Panc1 (cell line): Measurements from ENCODE around the gene BTRC. TPM values are rescaled to one million over a fixed set of nuclear protein-coding genes. Genes with fewer than 3 reads are reported as not detected.
"Not testable (repeated sequence)": the region's sequence is repeated elsewhere in the genome, so short reads cannot be mapped to it uniquely, and the experiment has no call there.

ENCODE experiments used
- ATAC-seq: fragments of 200-7000 bp; cut with Tn5 transposase; 2 replicates; pipeline ENCODE4 v1.9.1; 2020; ENCODE audit warnings: mild to moderate bottlenecking, moderate library complexity
- BruUV-seq: library from RNA; stranded (reverse); fragments of 400-500 nt; replicated peaks from 2 replicates; lab custom pipeline; 2021; lab: Mats Ljungman, UMichigan
- CTCF ChIA-PET: fragments of 300-600 bp; sonication (Branson Sonifier 250); formaldehyde crosslinking; loops from one replicate; lab custom pipeline; 2022; ENCODE audit warnings: antibody characterized with exemption; lab: Charles Lee
- POLR2A ChIA-PET: fragments of 300-600 bp; sonication (Branson Sonifier 250); formaldehyde crosslinking; loops from one replicate; lab custom pipeline; 2022; ENCODE audit warnings: antibody characterized with exemption; lab: Charles Lee
- DNase-seq: peaks from one replicate; pipeline ENCODE4 v3.0.0-alpha.2; 2010; ENCODE audit warnings: low read depth, low spot score
- H3K27ac ChIP-seq: 2 replicates; pipeline ENCODE4 v1.5.1; 2011; ENCODE audit warnings: mild to moderate bottlenecking, low read length, inconsistent platforms
- H3K27me3 ChIP-seq: fragments of 200-500 bp; sonication (Bioruptor generic); 2 replicates; pipeline ENCODE4 v1.6.0; 2014; ENCODE audit warnings: low read length, inconsistent platforms; ENCODE audit not compliant: control insufficient read depth, insufficient read depth
- H3K36me3 ChIP-seq: fragments of 200-500 bp; sonication (Bioruptor generic); 2 replicates; pipeline ENCODE4 v1.5.1; 2014; ENCODE audit warnings: inconsistent platforms, mild to moderate bottlenecking, low read length, moderate library complexity; ENCODE audit not compliant: control insufficient read depth, insufficient read depth
- H3K4me1 ChIP-seq: 2 replicates; pipeline ENCODE4 v1.5.1; 2011; ENCODE audit warnings: inconsistent platforms, mild to moderate bottlenecking, low read length, moderate library complexity; ENCODE audit not compliant: control insufficient read depth, insufficient read depth
- H3K4me3 ChIP-seq, 2 experiments: 2 replicates each; pipeline ENCODE4 v1.5.1; 2011 to 2012; ENCODE audit warnings: low read depth in 2 of 2, low read length in 2 of 2, mild to moderate bottlenecking in 2 of 2, inconsistent platforms in 1 of 2, moderate library complexity in 1 of 2
- H3K9me3 ChIP-seq: fragments of 200-500 bp; sonication (Bioruptor generic); 2 replicates; pipeline ENCODE4 v1.5.1; 2014; ENCODE audit warnings: low read depth, mild to moderate bottlenecking, inconsistent platforms, low read length, moderate library complexity; ENCODE audit not compliant: control insufficient read depth, insufficient read depth
- POLR2AphosphoS5 ChIP-seq: IDR thresholded peaks from 2 replicates; pipeline ENCODE4 v1.6.1; 2012; ENCODE audit warnings: mild to moderate bottlenecking, low read depth, low read length, moderate library complexity
- SIN3A ChIP-seq: IDR thresholded peaks from 2 replicates; pipeline ENCODE4 v1.6.1; 2012; ENCODE audit warnings: low read depth, mild to moderate bottlenecking, low read length, moderate library complexity, borderline replicate concordance; ENCODE audit not compliant: insufficient read depth
- TCF7L2 ChIP-seq: IDR thresholded peaks from 2 replicates; pipeline ENCODE4 v1.6.1; 2011; ENCODE audit warnings: mild to moderate bottlenecking, low read depth, low read length, inconsistent platforms
- in situ Hi-C: cut with HindIII; loops from 2 replicates; pipeline ENCODE4 v1.10.0; 2016; ENCODE audit warnings: low sequenced_read_pairs, low pct_unique_long_range_greater_than_20kb
- intact Hi-C: fragments of 100-400 bp; cut with micrococcal nuclease; formaldehyde crosslinking; loops from one replicate; pipeline ENCODE4 v1.10.0; 2022; ENCODE audit not compliant: unreplicated experiment
- total RNA-seq: library from RNA; stranded (reverse); gene quantifications from one replicate; pipeline ENCODE4 v1.2.1, GENCODE V29; 2021; ENCODE audit not compliant: unreplicated experiment
- TF ChIP-seq, protein P1 (sequence below), 2 experiments: IDR thresholded peaks; 2 replicates each; pipeline ENCODE4 v1.6.1; 2011 to 2012; ENCODE audit warnings: low read depth in 2 of 2, control low read depth in 1 of 2, low read length in 1 of 2, mild to moderate bottlenecking in 1 of 2, moderate library complexity in 1 of 2; ENCODE audit not compliant: insufficient read depth in 1 of 2
- TF ChIP-seq, protein P2 (sequence below): fragments of 450-650 bp; IDR thresholded peaks from 2 replicates; pipeline ENCODE4 v1.5.1; 2017; ENCODE audit warnings: mild to moderate bottlenecking

Gene BTRC
- total RNA-seq, 1 experiment from 2014 or later, result 22.1 TPM

DNA sequence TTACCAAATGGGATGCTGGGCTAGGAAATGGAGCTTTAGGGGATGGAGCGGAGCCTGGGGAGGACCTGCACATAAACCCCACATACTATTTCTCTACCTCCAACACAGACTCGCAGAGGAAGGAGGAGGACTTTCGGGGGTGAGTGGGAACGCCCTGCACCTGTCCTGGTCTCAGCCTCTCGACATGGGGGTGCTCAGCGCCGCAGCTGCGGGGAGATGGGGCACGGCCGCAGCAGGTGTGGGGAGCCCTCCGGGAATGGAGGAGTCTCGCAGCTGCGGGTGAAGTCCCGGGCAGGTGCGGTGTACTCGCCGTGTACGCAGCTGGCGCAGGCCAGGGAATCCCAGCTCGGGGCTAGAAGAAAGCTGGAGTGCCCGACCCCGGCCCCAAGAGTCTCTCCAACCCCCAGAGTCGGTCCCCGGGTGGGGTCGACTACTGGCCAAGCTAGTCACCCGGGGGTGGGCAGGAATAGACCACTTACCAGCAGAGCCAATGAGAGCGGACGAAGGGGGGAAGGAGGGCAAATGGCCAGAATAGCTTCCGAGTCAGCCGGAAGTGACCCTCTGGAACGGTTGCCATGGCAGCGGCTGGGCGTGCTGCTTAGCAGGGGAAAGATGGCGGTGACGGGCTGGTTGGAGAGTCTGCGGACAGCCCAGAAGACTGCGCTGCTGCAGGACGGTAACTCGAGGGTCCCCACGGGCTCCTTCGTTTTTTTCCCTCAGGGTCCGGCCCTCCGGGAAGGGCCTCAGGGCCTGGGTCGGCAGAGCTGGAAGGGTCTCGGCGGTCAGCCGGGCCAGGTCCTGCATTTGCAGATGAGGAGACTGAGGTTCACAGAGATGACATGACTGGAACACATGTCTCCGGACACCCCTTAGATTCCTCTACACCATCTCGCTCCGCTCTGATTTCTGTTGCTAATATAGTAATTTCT, 234.0 kb downstream of the BTRC start, which contains the start of the genes DPCD and POLL:
Gene DPCD, plus strand, starts transcription at position 597 of the 929 bp plus-strand sequence. Its CDS starts 16 bp downstream, at position 613.
Gene POLL, minus strand, starts transcription at position 533 of the 929 bp plus-strand sequence. CDS start 897 bp downstream, outside the sequence.
- POLR2A ChIA-PET, result interaction anchor here (0.7 to 1.1 kb wide), 2 partner anchors 11 to 512 kb away, joined by 3 read pairs; no protein-coding TSS in a partner anchor
- intact Hi-C loops, result no loop called here
- Histone ChIP-seq H3K4me3 (peak within 1 kb of the TSS; percentile 86 to 100), H3K27ac (peak within 1 kb of the TSS; percentile 90), H3K9me3 (no peaks in the 10 kb centered on the region), H3K27me3 (no peaks in the 10 kb centered on the region), H3K36me3 (peaks cover 13% of the 10 kb centered on the region), H3K4me1 (peaks cover 13% of the 10 kb centered on the region)
- CTCF ChIA-PET, result no interaction called here
- no peak for TF ChIP-seq TCF7L2
- TF ChIP-seq, protein P1, sequence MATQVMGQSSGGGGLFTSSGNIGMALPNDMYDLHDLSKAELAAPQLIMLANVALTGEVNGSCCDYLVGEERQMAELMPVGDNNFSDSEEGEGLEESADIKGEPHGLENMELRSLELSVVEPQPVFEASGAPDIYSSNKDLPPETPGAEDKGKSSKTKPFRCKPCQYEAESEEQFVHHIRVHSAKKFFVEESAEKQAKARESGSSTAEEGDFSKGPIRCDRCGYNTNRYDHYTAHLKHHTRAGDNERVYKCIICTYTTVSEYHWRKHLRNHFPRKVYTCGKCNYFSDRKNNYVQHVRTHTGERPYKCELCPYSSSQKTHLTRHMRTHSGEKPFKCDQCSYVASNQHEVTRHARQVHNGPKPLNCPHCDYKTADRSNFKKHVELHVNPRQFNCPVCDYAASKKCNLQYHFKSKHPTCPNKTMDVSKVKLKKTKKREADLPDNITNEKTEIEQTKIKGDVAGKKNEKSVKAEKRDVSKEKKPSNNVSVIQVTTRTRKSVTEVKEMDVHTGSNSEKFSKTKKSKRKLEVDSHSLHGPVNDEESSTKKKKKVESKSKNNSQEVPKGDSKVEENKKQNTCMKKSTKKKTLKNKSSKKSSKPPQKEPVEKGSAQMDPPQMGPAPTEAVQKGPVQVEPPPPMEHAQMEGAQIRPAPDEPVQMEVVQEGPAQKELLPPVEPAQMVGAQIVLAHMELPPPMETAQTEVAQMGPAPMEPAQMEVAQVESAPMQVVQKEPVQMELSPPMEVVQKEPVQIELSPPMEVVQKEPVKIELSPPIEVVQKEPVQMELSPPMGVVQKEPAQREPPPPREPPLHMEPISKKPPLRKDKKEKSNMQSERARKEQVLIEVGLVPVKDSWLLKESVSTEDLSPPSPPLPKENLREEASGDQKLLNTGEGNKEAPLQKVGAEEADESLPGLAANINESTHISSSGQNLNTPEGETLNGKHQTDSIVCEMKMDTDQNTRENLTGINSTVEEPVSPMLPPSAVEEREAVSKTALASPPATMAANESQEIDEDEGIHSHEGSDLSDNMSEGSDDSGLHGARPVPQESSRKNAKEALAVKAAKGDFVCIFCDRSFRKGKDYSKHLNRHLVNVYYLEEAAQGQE (IDR thresholded peaks at IDR 0.05; ENCODE audit: insufficient read depth in 1 of 2, low read depth in 2 of 2, low read length in 1 of 2), result no peak
- TF ChIP-seq POLR2AphosphoS5, result peak; percentile 87
- TF ChIP-seq, protein P2, sequence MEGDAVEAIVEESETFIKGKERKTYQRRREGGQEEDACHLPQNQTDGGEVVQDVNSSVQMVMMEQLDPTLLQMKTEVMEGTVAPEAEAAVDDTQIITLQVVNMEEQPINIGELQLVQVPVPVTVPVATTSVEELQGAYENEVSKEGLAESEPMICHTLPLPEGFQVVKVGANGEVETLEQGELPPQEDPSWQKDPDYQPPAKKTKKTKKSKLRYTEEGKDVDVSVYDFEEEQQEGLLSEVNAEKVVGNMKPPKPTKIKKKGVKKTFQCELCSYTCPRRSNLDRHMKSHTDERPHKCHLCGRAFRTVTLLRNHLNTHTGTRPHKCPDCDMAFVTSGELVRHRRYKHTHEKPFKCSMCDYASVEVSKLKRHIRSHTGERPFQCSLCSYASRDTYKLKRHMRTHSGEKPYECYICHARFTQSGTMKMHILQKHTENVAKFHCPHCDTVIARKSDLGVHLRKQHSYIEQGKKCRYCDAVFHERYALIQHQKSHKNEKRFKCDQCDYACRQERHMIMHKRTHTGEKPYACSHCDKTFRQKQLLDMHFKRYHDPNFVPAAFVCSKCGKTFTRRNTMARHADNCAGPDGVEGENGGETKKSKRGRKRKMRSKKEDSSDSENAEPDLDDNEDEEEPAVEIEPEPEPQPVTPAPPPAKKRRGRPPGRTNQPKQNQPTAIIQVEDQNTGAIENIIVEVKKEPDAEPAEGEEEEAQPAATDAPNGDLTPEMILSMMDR, result no peak
- TF ChIP-seq SIN3A, result peak; percentile 98; the same call in 1 of the 2 replicates
- BruUV-seq, result no TSS peak
- DNase-seq, result peak; percentile 70
- ATAC-seq, result peak; percentile 99
- in situ Hi-C loops, result no loop called here

DNA sequence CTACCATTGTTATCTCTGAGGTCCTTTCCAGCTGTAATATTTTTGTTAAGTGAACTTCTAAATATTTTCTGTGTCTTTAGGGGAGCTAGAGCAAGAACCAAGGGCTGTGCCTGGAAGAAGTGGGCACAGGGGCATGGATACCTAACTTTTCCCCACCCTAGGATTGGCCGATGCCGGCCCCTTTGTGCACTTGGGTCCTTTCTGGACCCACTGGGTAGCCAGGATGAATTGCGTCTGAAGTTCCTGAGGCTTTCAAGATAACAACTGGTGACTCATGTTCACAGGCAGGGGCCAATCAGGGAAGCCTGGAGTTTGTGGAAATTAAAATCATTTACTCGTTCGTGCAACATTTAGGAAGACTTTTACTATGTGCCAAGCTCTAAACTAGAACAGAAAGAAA, 234.9 kb downstream of the BTRC start:
- POLR2A ChIA-PET, result interaction anchor here (0.9 kb wide), 1 partner anchor 121 kb away, joined by 4 read pairs; no protein-coding TSS in a partner anchor
- CTCF ChIA-PET, result no interaction called here
- Histone ChIP-seq H3K9me3 (no peaks in the 10 kb centered on the region), H3K27me3 (no peaks in the 10 kb centered on the region), H3K36me3 (peaks cover 11% of the 10 kb centered on the region), H3K4me1 (peaks cover 13% of the 10 kb centered on the region), H3K27ac (peak overlapping the region; percentile 74), H3K4me3 (peak overlapping the region; percentile 86 to 100)
- BruUV-seq, result no TSS peak
- TF ChIP-seq, protein P1 (IDR thresholded peaks at IDR 0.05; ENCODE audit: insufficient read depth in 1 of 2, low read depth in 2 of 2, low read length in 1 of 2), result no peak
- no peak for TF ChIP-seq SIN3A
- no peak for TF ChIP-seq TCF7L2
- TF ChIP-seq POLR2AphosphoS5, result no peak
- TF ChIP-seq, protein P2, result no peak
- DNase-seq (no peak), ATAC-seq (no peak)
- intact Hi-C loops, result no loop called here
- in situ Hi-C loops, result no loop called here

DNA sequence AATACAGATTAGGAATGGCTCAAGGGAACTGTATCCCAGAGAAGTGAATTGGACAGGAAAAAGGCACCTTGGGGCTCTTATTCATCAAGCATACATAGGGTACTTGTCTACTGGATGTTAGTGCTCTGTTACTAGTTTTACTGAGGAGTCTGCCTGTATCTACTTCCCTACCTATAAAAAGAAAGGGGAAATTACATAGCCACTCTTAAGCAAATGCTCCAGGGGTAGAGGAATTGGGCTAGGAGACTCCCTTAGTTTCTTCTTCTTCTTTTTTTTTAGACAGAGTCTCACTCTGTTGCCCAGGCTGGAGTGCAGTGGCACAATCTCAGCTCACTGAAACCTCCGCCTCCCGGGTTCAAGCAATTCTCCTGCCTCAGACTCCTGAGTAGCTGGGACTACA, 239.4 kb downstream of the BTRC start:
- peaks cover 22% of the 10 kb centered on the region for H3K4me1 ChIP-seq
- in situ Hi-C loops, POLR2A ChIA-PET, CTCF ChIA-PET, intact Hi-C loops, H3K27me3 ChIP-seq, H3K27ac ChIP-seq, H3K9me3 ChIP-seq, H3K36me3 ChIP-seq, DNase-seq, BruUV-seq, H3K4me3 ChIP-seq, ATAC-seq: not testable (repeated sequence)
